ENCODE results near the gene VASH1. TPM values are rescaled to one million over a fixed set of nuclear protein-coding genes. Genes with fewer than 3 reads are reported as not detected.

Gene VASH1
- total RNA-seq, 2 experiments from 2014 or later: 7.3 to 9.2 TPM

- no peaks in the 10 kb centered on the region for H3K9me3 Mint-ChIP-seq
- ChIA-PET CTCF (no interaction called here), POLR2A (no interaction called here)
- no peak for TF ChIP-seq CTCF (IDR thresholded peaks at IDR 0.05)
- H3K9me3 ChIP-seq (ENCODE audit: control insufficient read depth in 1 of 2, insufficient read depth in 1 of 2, low read length in 2 of 2): no peaks in the 10 kb centered on the region
- H3K4me1 ChIP-seq (ENCODE audit: insufficient read depth, low read length): no peaks in the 10 kb centered on the region
- H3K36me3 ChIP-seq (ENCODE audit: insufficient read depth, low read length): no peaks in the 10 kb centered on the region
- no peak overlapping the region for H3K4me3 ChIP-seq (ENCODE audit: low read length)
- peaks cover 12% of the 10 kb centered on the region for H3K27me3 Mint-ChIP-seq
- H3K27ac Mint-ChIP-seq: no peak overlapping the region
- H3K36me3 Mint-ChIP-seq (ENCODE audit: low read depth): no peaks in the 10 kb centered on the region
- no peaks in the 10 kb centered on the region for H3K27me3 ChIP-seq (ENCODE audit: control insufficient read depth in 1 of 2, insufficient read depth in 2 of 2, low read length in 2 of 2)
- H3K4me3 Mint-ChIP-seq: no peak overlapping the region
- no peak for DNase-seq
- no peaks in the 10 kb centered on the region for H3K4me1 Mint-ChIP-seq (ENCODE audit: low read depth)
- H3K27ac ChIP-seq (ENCODE audit: low read depth in 1 of 2, low read length in 2 of 2): no peak overlapping the region
- intact Hi-C loops (cut with DNase I, micrococcal nuclease): no loop called here
- ATAC-seq (ENCODE audit: poor library complexity): no peak
These were observed 66.5 kb downstream of the VASH1 start for GRCh38 chr14:76827696-76828296.

- Histone ChIP-seq H3K27me3 (ENCODE audit: control insufficient read depth in 1 of 2, insufficient read depth in 2 of 2, low read length in 2 of 2) (no peaks in the 10 kb centered on the region), H3K4me3 (ENCODE audit: low read length) (no peak overlapping the region), H3K9me3 (ENCODE audit: control insufficient read depth in 1 of 2, insufficient read depth in 1 of 2, low read length in 2 of 2) (no peaks in the 10 kb centered on the region), H3K4me1 (ENCODE audit: insufficient read depth, low read length) (no peaks in the 10 kb centered on the region), H3K27ac (ENCODE audit: low read depth in 1 of 2, low read length in 2 of 2) (no peak overlapping the region), H3K36me3 (ENCODE audit: insufficient read depth, low read length) (no peaks in the 10 kb centered on the region)
- H3K27me3 Mint-ChIP-seq: peaks cover 7% of the 10 kb centered on the region
- H3K4me3 Mint-ChIP-seq: no peak overlapping the region
- no peaks in the 10 kb centered on the region for H3K36me3 Mint-ChIP-seq (ENCODE audit: low read depth)
- DNase-seq: no peak
- no peak overlapping the region for H3K27ac Mint-ChIP-seq
- no peak for ATAC-seq (ENCODE audit: poor library complexity)
- intact Hi-C loops (cut with DNase I, micrococcal nuclease): no loop called here
- no peaks in the 10 kb centered on the region for H3K4me1 Mint-ChIP-seq (ENCODE audit: low read depth)
- ChIA-PET POLR2A (no interaction called here), CTCF (no interaction called here)
- no peak for TF ChIP-seq CTCF (IDR thresholded peaks at IDR 0.05)
- H3K9me3 Mint-ChIP-seq: no peaks in the 10 kb centered on the region
These were observed 67.2 kb downstream of the VASH1 start for GRCh38 chr14:76828339-76829012.

- Histone ChIP-seq H3K9me3 (ENCODE audit: control insufficient read depth in 1 of 2, insufficient read depth in 1 of 2, low read length in 2 of 2) (no peaks in the 10 kb centered on the region), H3K27ac (ENCODE audit: low read depth in 1 of 2, low read length in 2 of 2) (no peak overlapping the region), H3K4me1 (ENCODE audit: insufficient read depth, low read length) (no peaks in the 10 kb centered on the region), H3K27me3 (ENCODE audit: control insufficient read depth in 1 of 2, insufficient read depth in 2 of 2, low read length in 2 of 2) (no peaks in the 10 kb centered on the region), H3K4me3 (ENCODE audit: low read length) (no peak overlapping the region), H3K36me3 (ENCODE audit: insufficient read depth, low read length) (no peaks in the 10 kb centered on the region)
- H3K27me3 Mint-ChIP-seq: peaks cover 9% of the 10 kb centered on the region
- DNase-seq (peak in 2 of 14 experiments; percentile 22 to 47), ATAC-seq (ENCODE audit: poor library complexity) (no peak)
- no peak overlapping the region for H3K27ac Mint-ChIP-seq
- no peaks in the 10 kb centered on the region for H3K9me3 Mint-ChIP-seq
- ChIA-PET CTCF (no interaction called here), POLR2A (no interaction called here)
- no peaks in the 10 kb centered on the region for H3K36me3 Mint-ChIP-seq (ENCODE audit: low read depth)
- no peaks in the 10 kb centered on the region for H3K4me1 Mint-ChIP-seq (ENCODE audit: low read depth)
- no peak for TF ChIP-seq CTCF (IDR thresholded peaks at IDR 0.05)
- no peak overlapping the region for H3K4me3 Mint-ChIP-seq
- intact Hi-C loops (cut with DNase I, micrococcal nuclease): no loop called here
These were observed 67.7 kb downstream of the VASH1 start for GRCh38 chr14:76829013-76829365.

Measured in CD4-positive, alpha-beta T cell (primary cell).